ENCODE data around the gene ATG4C. TPM values are rescaled to one million over a fixed set of nuclear protein-coding genes. Genes with fewer than 3 reads are reported as not detected.
A peak's percentile ranks its signal among the peaks of the same experiment; 100 is the strongest.
"Not testable (repeated sequence)": the region's sequence is repeated elsewhere in the genome, so short reads cannot be mapped to it uniquely, and the experiment has no call there.

ATG4C gene
- total and polyA plus RNA-seq, 2 of the 4 experiments (the other 2 are of a cell fraction) = 4.7 to 7.2 TPM

DNA sequence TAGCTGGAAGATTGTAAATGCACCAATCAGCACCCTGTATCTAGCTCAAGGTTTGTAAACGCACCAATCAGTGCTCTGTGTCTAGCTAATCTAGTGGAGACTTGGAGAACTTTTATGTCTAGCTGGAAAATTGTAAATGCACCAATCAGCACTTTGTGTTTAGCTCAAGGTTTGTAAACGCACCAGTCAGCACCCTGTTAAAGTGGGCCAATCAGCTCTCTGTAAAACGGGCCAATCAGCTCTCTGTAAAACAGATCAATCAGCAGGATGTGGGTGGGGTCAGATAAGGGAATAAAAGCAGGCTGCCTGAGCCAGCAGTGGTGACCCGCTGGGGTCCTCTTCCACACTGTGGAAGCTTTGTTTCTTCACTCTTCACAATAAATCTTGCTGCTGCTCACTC, 21.9 kb upstream of the ATG4C start:
- H3K36me3 ChIP-seq (ENCODE audit: control insufficient read depth, insufficient read depth, low read length); H2BK20ac ChIP-seq (ENCODE audit: low read depth, low read length); H4K91ac ChIP-seq (ENCODE audit: insufficient read depth, low read depth, low read length); H3K9me3 ChIP-seq (ENCODE audit: control insufficient read depth, insufficient read depth, low read length); H3K14ac ChIP-seq (replicated peaks; ENCODE audit: low read depth, low read length); in situ Hi-C loops (cut with MboI; ENCODE audit: low sequenced_read_pairs); H3K9me1 ChIP-seq (ENCODE audit: insufficient read depth, low read length); H3K4me3 ChIP-seq (ENCODE audit: insufficient read depth, low read depth, low read length); H4K8ac ChIP-seq (ENCODE audit: low read depth in 2 of 2, low read length in 2 of 2); H3K79me1 ChIP-seq (ENCODE audit: low read depth in 1 of 2, low read length in 2 of 2); H2BK15ac ChIP-seq (ENCODE audit: low read depth, low read length); H3K27me3 ChIP-seq (ENCODE audit: control insufficient read depth, insufficient read depth, low read length); DNase-seq; H2BK5ac ChIP-seq (ENCODE audit: low read depth, low read length, poor library complexity, severe bottlenecking); dilution Hi-C loops (cut with HindIII; ENCODE audit: low sequenced_read_pairs, unreplicated experiment); H4K5ac ChIP-seq (ENCODE audit: low read depth, low read length); H3K4ac ChIP-seq (ENCODE audit: low read depth, low read length); H3K4me1 ChIP-seq (ENCODE audit: control insufficient read depth, insufficient read depth, low read length); H2AFZ ChIP-seq (replicated peaks; ENCODE audit: low read length, poor library complexity); CTCF ChIA-PET; H4K20me1 ChIP-seq (ENCODE audit: insufficient read depth, low read length); H3K27ac ChIP-seq (ENCODE audit: insufficient read depth, low read length); POLR2A ChIA-PET (ENCODE audit: unreplicated experiment); ATAC-seq (ENCODE audit: low read depth); H3K56ac ChIP-seq (ENCODE audit: extremely low read depth, insufficient read depth, low read length); H3K23ac ChIP-seq (ENCODE audit: low read depth, low read length); intact Hi-C loops (cut with micrococcal nuclease); H2BK120ac ChIP-seq (ENCODE audit: low read depth, low read length); H2AK9ac ChIP-seq (replicated peaks; ENCODE audit: low read depth, low read length, poor library complexity); H2AK5ac ChIP-seq (ENCODE audit: low read depth, low read length); H3K18ac ChIP-seq (ENCODE audit: low read depth, low read length); H3K9ac ChIP-seq (ENCODE audit: low read depth, low read length); H3K4me2 ChIP-seq (ENCODE audit: low read depth, low read length); BruUV-seq (replicated peaks): not testable (repeated sequence)
- WGBS, 2 experiments (ENCODE audit: extremely low coverage in 2 of 2, insufficient read length in 1 of 2) = no CpG with 5 or more reads among the region's 4 CpGs
- 0 out of 2 replicates have a peak, but pooled peaks have one; percentile 14 for TF ChIP-seq MAFK (IDR thresholded peaks at IDR 0.05; ENCODE audit: low read depth, low read length)

All from IMR-90 (cell line).